Activated CD8-positive, alpha-beta memory T cell treated with anti-CD3 and anti-CD28 coated beads for 4 hours (primary cell): Measurements from ENCODE around the gene UQCRHL.

Experiments used
- DNase-seq, 2 donors: peaks; one replicate each; pipeline ENCODE4 v3.0.0-alpha.2; 2020; ENCODE audit warnings: low read depth in 2 of 2

UQCRHL gene

GRCh38 chr1:15799004-15799867 lies 8.2 kb downstream of the UQCRHL start:
- DNase-seq, result no peak

GRCh38 chr1:15797614-15798390 lies 9.6 kb downstream of the UQCRHL start:
- DNase-seq, result no peak

- no peak for DNase-seq
Measured at GRCh38 chr1:15796086-15796462, 11.4 kb downstream of the UQCRHL start.

GRCh38 chr1:15788624-15789301 lies 18.7 kb downstream of the UQCRHL start:
- DNase-seq, result no peak

- DNase-seq, result no peak
Measured at GRCh38 chr1:15786581-15786980, 20.9 kb downstream of the UQCRHL start.

GRCh38 chr1:15785683-15786082 lies 21.8 kb downstream of the UQCRHL start:
- DNase-seq, result no peak

GRCh38 chr1:15777909-15778707 lies 29.3 kb downstream of the UQCRHL start:
- no peak for DNase-seq

- no peak for DNase-seq
Measured at GRCh38 chr1:15775706-15776105, 31.7 kb downstream of the UQCRHL start.

GRCh38 chr1:15771836-15772515 lies 35.5 kb downstream of the UQCRHL start:
- no peak for DNase-seq

- DNase-seq, result no peak
Measured at GRCh38 chr1:15770313-15770962, 37.0 kb downstream of the UQCRHL start.

- no peak for DNase-seq
Measured at GRCh38 chr1:15768388-15768787, 39.1 kb downstream of the UQCRHL start.

GRCh38 chr1:15767941-15768340 lies 39.5 kb downstream of the UQCRHL start:
- DNase-seq, result no peak

- DNase-seq, result no peak
Measured at GRCh38 chr1:15765495-15766194, 41.8 kb downstream of the UQCRHL start.

GRCh38 chr1:15764890-15765289 lies 42.6 kb downstream of the UQCRHL start:
- no peak for DNase-seq

- DNase-seq, result no peak
Measured at GRCh38 chr1:15764269-15764764, 43.1 kb downstream of the UQCRHL start.

- no peak for DNase-seq
Measured at GRCh38 chr1:15762546-15762945, 44.9 kb downstream of the UQCRHL start.

GRCh38 chr1:15761366-15762128 lies 45.9 kb downstream of the UQCRHL start:
- DNase-seq, result no peak

GRCh38 chr1:15760520-15761211 lies 46.8 kb downstream of the UQCRHL start:
- no peak for DNase-seq
